ENCODE data around the gene GUCA1C. TPM values are rescaled to one million over a fixed set of nuclear protein-coding genes. Genes with fewer than 3 reads are reported as not detected.

Gene GUCA1C
- total RNA-seq, 4 donors from 2014 or later, result not detected

DNA sequence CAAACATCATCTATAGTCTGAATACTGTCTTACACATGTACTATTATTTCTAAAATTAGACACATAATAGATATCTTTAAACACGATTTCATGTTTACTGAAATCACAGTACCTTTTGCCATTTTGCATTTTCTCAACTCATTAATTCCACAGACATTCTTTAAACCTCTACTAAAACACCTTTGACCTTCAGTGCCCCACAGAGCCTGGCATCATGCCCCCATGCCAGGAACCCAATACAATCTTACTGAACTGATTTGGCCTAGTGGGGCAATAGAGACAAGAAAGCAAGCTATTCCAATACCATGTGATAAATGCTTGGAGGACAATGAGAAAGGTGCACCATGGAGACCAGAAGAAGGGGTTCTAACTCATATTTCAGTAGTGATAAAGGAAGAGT is 19.3 kb upstream of the GUCA1C start:
- no peak overlapping the region for H3K27ac ChIP-seq
- H3K9me3 ChIP-seq, result no peaks in the 10 kb centered on the region
- intact Hi-C loops (cut with DNase I), result no loop called here
- TF ChIP-seq POLR2A (IDR thresholded peaks at IDR 0.05), result no peak
- TF ChIP-seq, protein P1, sequence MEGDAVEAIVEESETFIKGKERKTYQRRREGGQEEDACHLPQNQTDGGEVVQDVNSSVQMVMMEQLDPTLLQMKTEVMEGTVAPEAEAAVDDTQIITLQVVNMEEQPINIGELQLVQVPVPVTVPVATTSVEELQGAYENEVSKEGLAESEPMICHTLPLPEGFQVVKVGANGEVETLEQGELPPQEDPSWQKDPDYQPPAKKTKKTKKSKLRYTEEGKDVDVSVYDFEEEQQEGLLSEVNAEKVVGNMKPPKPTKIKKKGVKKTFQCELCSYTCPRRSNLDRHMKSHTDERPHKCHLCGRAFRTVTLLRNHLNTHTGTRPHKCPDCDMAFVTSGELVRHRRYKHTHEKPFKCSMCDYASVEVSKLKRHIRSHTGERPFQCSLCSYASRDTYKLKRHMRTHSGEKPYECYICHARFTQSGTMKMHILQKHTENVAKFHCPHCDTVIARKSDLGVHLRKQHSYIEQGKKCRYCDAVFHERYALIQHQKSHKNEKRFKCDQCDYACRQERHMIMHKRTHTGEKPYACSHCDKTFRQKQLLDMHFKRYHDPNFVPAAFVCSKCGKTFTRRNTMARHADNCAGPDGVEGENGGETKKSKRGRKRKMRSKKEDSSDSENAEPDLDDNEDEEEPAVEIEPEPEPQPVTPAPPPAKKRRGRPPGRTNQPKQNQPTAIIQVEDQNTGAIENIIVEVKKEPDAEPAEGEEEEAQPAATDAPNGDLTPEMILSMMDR (IDR thresholded peaks at IDR 0.05), result no peak
- H3K4me1 ChIP-seq, result no peaks in the 10 kb centered on the region
- no peaks in the 10 kb centered on the region for H3K27me3 ChIP-seq
- WGBS, 2 donors, result 79 to 87% methylated on average over 1 of the region's 1 CpG
- no peak for DNase-seq
- no peak overlapping the region for H3K4me3 ChIP-seq (replicated peaks in 1 of 3)
- H3K36me3 ChIP-seq, result no peaks in the 10 kb centered on the region

DNA sequence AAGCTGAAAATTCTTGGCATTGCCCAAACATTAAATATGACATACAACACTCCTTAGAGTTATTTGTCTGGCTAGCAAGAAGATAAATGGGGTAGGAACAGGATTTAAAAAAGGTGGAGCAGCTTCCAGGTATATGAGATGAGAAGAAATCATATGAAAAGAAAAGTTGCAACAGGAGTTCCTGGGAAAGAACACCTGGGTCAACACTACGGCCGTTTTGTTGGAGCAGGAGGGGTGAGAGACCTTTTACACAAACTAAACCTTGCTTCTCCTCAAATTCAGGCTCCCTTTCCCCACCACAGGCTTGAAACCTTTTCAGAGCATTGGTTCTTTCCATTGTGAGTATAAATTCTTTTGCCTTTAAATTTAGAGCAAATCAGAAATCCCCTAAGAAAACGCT is 18.8 kb upstream of the GUCA1C start:
- H3K4me3 ChIP-seq (replicated peaks in 1 of 3), result no peak overlapping the region
- no peak overlapping the region for H3K27ac ChIP-seq
- intact Hi-C loops (cut with DNase I), result no loop called here
- H3K27me3 ChIP-seq, result no peaks in the 10 kb centered on the region
- H3K9me3 ChIP-seq, result no peaks in the 10 kb centered on the region
- TF ChIP-seq POLR2A (IDR thresholded peaks at IDR 0.05), result no peak
- TF ChIP-seq, protein P1 (IDR thresholded peaks at IDR 0.05), result no peak
- DNase-seq, result no peak
- H3K36me3 ChIP-seq, result no peaks in the 10 kb centered on the region
- H3K4me1 ChIP-seq, result no peaks in the 10 kb centered on the region
- WGBS, 2 donors, result 75% methylated on average over 3 of the region's 3 CpGs

DNA sequence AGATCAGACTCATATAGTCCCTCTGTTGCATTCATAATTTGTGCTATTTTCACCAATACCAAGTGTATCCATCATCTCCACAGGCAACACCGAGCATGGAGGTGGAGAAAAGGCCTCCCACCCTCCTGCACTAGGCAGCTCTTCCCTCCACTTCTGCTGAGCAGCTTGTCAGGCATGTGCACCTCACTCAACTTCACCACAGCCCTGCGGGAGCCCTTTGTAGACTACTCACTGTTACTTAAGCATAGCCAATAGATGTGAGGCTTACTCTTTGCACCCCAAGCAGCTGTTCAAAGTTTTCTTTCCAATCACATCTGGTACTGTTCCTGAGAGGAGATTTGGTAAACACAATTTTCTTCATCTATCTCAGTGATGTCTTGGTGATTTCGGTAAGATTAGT is 16.9 kb upstream of the GUCA1C start:
- intact Hi-C loops (cut with DNase I), result no loop called here
- TF ChIP-seq, protein P1 (IDR thresholded peaks at IDR 0.05), result no peak
- no peak for TF ChIP-seq POLR2A (IDR thresholded peaks at IDR 0.05)
- Histone ChIP-seq H3K27ac (no peak overlapping the region), H3K27me3 (no peaks in the 10 kb centered on the region), H3K4me3 (replicated peaks in 1 of 3) (no peak overlapping the region), H3K9me3 (no peaks in the 10 kb centered on the region), H3K36me3 (no peaks in the 10 kb centered on the region), H3K4me1 (no peaks in the 10 kb centered on the region)
- 56 to 63% methylated on average over 3 of the region's 3 CpGs for WGBS, 2 donors
- no peak for DNase-seq

DNA sequence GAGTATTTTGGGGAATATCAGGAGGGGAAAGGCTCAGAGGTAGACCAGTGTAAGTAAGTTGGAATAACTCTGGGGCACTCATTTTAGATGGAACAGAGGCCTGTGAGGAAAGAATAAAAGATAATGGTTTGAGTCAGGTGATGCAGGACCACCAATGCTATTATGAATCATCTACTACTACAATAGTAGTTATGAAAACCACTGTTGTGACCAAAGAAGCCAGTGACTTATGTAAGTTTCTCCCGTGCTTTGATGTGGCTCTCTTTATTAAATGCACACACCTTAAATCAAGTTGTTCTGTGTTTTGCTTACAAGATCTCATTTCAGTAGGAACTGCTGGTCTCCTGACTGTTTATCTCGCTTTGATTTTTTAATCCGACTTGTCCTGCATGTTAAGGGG is 13.1 kb upstream of the GUCA1C start:
- H3K36me3 ChIP-seq, result no peaks in the 10 kb centered on the region
- no peak overlapping the region for H3K4me3 ChIP-seq (replicated peaks in 1 of 3)
- no peaks in the 10 kb centered on the region for H3K9me3 ChIP-seq
- intact Hi-C loops (cut with DNase I), result no loop called here
- DNase-seq, result no peak
- no peaks in the 10 kb centered on the region for H3K27me3 ChIP-seq
- H3K27ac ChIP-seq, result no peak overlapping the region
- 88 to 89% methylated on average over 3 of the region's 3 CpGs for WGBS, 2 donors
- H3K4me1 ChIP-seq, result no peaks in the 10 kb centered on the region
- TF ChIP-seq POLR2A (IDR thresholded peaks at IDR 0.05), result no peak
- TF ChIP-seq, protein P1 (IDR thresholded peaks at IDR 0.05), result no peak

DNA sequence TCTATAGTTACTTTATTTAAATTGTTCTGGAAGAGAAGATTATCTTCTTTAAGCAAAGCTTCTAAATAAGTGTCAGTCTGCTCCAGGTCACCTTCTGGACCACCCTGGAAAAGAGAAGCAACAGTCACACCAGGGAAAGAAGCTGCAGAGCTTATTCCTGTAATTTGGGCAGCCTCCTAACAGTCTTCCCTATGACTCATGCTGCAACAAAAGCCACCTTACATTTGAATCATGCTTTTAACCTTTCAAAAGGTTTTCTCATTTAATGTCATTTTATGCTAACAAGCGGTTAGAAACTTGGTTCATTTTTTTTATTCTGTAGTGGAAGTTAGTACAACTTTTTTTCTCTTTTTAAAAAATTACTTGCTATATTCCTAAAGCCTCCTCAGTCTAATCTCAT is 5.3 kb upstream of the GUCA1C start:
- intact Hi-C loops (cut with DNase I), result no loop called here
- no peaks in the 10 kb centered on the region for H3K4me1 ChIP-seq
- no peak for DNase-seq
- H3K27me3 ChIP-seq, result no peaks in the 10 kb centered on the region
- H3K4me3 ChIP-seq (replicated peaks in 1 of 3), result no peak overlapping the region
- H3K36me3 ChIP-seq, result no peaks in the 10 kb centered on the region
- WGBS, 2 donors, result 86 to 95% methylated on average over 1 of the region's 1 CpG
- no peaks in the 10 kb centered on the region for H3K9me3 ChIP-seq
- TF ChIP-seq POLR2A (IDR thresholded peaks at IDR 0.05), result no peak
- TF ChIP-seq, protein P1 (IDR thresholded peaks at IDR 0.05), result no peak
- no peak overlapping the region for H3K27ac ChIP-seq

All from thyroid gland (tissue), 4 donors.